MM.1S (cell line): ENCODE results near the gene AOC2.
"Not testable (repeated sequence)": the region's sequence is repeated elsewhere in the genome, so short reads cannot be mapped to it uniquely, and the experiment has no call there.

ENCODE experiments used
- DNase-seq: peaks from one replicate; pipeline ENCODE4 v3.0.0-alpha.2; 2015
- H2AFZ ChIP-seq: fragments of 300-600 bp; sonication (generic); 2 replicates; pipeline ENCODE4 v1.6.0; 2016; ENCODE audit warnings: antibody characterized with exemption, low read length
- H3F3A ChIP-seq: fragments of 300-600 bp; sonication (generic); 2 replicates; pipeline ENCODE4 v1.6.1; 2016; ENCODE audit warnings: mild to moderate bottlenecking, antibody characterized with exemption, low read length, moderate library complexity, mixed read lengths; ENCODE audit not compliant: insufficient read depth
- H3K27ac ChIP-seq: fragments of 300-600 bp; sonication (generic); 2 replicates; pipeline ENCODE4 v1.5.1; 2016; ENCODE audit warnings: mild to moderate bottlenecking, low read length
- H3K27me3 ChIP-seq: fragments of 300-600 bp; sonication (generic); replicated peaks from 2 replicates; pipeline ENCODE4 v1.6.0; 2016; ENCODE audit warnings: low read length; ENCODE audit not compliant: insufficient read depth
- H3K36me3 ChIP-seq: fragments of 300-600 bp; sonication (generic); replicated peaks from 2 replicates; pipeline ENCODE4 v1.6.1; 2016; ENCODE audit warnings: mild to moderate bottlenecking, low read length, mixed read lengths; ENCODE audit not compliant: insufficient read depth
- H3K4me1 ChIP-seq: fragments of 300-600 bp; sonication (generic); 2 replicates; pipeline ENCODE4 v1.6.1; 2016; ENCODE audit warnings: low read length, mixed read lengths
- H3K4me2 ChIP-seq: fragments of 300-600 bp; sonication (generic); 2 replicates; pipeline ENCODE4 v1.6.0; 2016; ENCODE audit warnings: low read depth, low read length
- H3K4me3 ChIP-seq: fragments of 300-600 bp; sonication (generic); 2 replicates; pipeline ENCODE4 v1.5.1; 2016; ENCODE audit warnings: low read length, mixed read lengths
- H3K79me2 ChIP-seq: fragments of 300-600 bp; sonication (generic); 2 replicates; pipeline ENCODE4 v1.6.1; 2016; ENCODE audit warnings: mixed run types, low read length, mixed read lengths
- H3K9ac ChIP-seq: fragments of 300-600 bp; sonication (generic); 2 replicates; pipeline ENCODE4 v1.6.1; 2016; ENCODE audit warnings: low read length, mixed read lengths
- H3K9me2 ChIP-seq: fragments of 300-600 bp; sonication (generic); replicated peaks from 2 replicates; pipeline ENCODE4 v1.6.1; 2016; ENCODE audit warnings: mild to moderate bottlenecking, low read length, mixed read lengths; ENCODE audit not compliant: insufficient read depth
- H3K9me3 ChIP-seq: fragments of 300-600 bp; sonication (generic); replicated peaks from 2 replicates; pipeline ENCODE4 v1.6.1; 2016; ENCODE audit warnings: mild to moderate bottlenecking, low read length, mixed read lengths; ENCODE audit not compliant: insufficient read depth
- H4K20me1 ChIP-seq: fragments of 300-600 bp; sonication (generic); 2 replicates; pipeline ENCODE4 v1.6.1; 2016; ENCODE audit warnings: mild to moderate bottlenecking, low read length, moderate library complexity, mixed read lengths; ENCODE audit not compliant: insufficient read depth
- EZH2 ChIP-seq: fragments of 300-600 bp; sonication (generic); optimal IDR thresholded peaks from 2 replicates; pipeline ENCODE3; 2017; ENCODE audit warnings: low read depth, mild to moderate bottlenecking, antibody characterized with exemption, low read length, mixed read lengths
- EZH2phosphoT487 ChIP-seq: fragments of 300-600 bp; sonication (generic); IDR thresholded peaks from 2 replicates; pipeline ENCODE4 v1.6.1; 2018; ENCODE audit warnings: antibody characterized with exemption, low read length
- TF ChIP-seq, protein P1 (sequence below): fragments of 300-600 bp; sonication (generic); IDR thresholded peaks from 2 replicates; pipeline ENCODE4 v1.5.1; 2016; ENCODE audit warnings: antibody characterized with exemption, low read length, mixed read lengths

Gene AOC2

DNA sequence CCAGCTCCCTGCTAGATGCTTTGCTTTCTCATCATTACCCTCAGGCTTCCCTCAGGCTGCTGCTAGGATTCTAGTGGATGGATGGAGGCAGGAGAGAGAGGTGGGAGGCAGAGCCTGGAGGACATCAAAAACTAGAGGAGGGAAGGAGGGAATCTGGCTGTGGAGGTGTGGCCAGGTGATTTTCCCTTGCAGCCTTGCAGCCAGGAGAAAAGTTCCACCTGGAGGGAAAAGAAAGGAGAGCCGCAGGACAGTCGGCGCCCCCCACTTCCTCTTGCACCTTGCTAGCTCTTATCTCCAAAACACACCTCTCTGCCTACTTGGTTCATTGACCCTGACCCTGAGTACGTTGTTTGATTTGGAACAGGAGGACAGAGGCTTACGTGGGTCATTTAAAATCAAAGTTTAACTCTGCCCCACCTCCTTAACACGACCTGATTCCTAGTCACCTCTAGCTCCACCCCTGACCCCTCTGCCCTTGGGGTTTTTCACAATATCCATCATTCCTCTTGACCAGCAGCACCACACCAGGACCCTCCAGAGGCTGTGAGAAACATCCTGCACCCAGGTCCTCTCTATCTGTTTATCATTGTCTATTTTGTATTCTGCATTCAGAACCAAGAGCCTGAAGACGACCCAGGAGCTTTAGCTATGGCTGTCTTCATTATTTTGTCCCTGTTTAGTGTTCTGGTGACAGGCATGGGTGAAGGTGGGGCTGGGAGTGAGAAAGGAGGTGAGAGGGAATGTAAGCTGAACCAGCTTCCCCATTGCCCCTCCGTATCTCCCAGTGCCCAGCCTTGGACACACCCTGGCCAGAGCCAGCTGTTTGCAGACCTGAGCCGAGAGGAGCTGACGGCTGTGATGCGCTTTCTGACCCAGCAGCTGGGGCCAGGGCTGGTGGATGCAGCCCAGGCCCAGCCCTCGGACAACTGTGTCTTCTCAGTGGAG lies 22.5 kb downstream of the AOC2 start:
- DNase-seq, result no peak
- Histone ChIP-seq H3F3A (no peaks in the 10 kb centered on the region), H3K9ac (no peak overlapping the region), H3K9me3 (no peaks in the 10 kb centered on the region), H3K9me2 (no peaks in the 10 kb centered on the region), H3K4me2 (no peak overlapping the region), H3K36me3 (no peaks in the 10 kb centered on the region), H2AFZ (no peak overlapping the region), H3K79me2 (no peaks in the 10 kb centered on the region), H4K20me1 (no peaks in the 10 kb centered on the region), H3K4me3 (no peak overlapping the region), H3K27ac (no peak overlapping the region), H3K27me3 (no peaks in the 10 kb centered on the region), H3K4me1 (no peaks in the 10 kb centered on the region)
- TF ChIP-seq EZH2phosphoT487 (no peak), EZH2 (no peak)
- TF ChIP-seq, protein P1, sequence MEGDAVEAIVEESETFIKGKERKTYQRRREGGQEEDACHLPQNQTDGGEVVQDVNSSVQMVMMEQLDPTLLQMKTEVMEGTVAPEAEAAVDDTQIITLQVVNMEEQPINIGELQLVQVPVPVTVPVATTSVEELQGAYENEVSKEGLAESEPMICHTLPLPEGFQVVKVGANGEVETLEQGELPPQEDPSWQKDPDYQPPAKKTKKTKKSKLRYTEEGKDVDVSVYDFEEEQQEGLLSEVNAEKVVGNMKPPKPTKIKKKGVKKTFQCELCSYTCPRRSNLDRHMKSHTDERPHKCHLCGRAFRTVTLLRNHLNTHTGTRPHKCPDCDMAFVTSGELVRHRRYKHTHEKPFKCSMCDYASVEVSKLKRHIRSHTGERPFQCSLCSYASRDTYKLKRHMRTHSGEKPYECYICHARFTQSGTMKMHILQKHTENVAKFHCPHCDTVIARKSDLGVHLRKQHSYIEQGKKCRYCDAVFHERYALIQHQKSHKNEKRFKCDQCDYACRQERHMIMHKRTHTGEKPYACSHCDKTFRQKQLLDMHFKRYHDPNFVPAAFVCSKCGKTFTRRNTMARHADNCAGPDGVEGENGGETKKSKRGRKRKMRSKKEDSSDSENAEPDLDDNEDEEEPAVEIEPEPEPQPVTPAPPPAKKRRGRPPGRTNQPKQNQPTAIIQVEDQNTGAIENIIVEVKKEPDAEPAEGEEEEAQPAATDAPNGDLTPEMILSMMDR, result no peak

DNA sequence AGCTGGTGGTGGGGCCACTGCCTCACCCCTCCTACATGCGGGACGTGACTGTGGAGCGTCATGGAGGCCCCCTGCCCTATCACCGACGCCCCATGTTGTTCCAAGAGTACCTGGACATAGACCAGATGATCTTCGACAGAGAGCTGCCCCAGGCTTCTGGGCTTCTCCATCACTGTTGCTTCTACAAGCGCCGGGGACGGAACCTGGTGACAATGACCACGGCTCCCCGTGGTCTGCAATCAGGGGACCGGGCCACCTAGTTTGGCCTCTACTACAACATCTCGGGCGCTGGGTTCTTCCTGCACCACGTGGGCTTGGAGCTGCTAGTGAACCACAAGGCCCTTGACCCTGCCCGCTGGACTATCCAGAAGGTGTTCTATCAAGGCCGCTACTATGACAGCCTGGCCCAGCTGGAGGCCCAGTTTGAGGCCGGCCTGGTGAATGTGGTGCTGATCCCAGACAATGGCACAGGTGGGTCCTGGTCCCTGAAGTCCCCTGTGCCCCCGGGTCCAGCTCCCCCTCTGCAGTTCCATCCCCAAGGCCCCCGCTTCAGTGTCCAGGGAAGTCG lies 23.4 kb downstream of the AOC2 start:
- not testable (repeated sequence) for H3K27me3 ChIP-seq, H2AFZ ChIP-seq, H3K4me3 ChIP-seq, H3K36me3 ChIP-seq, H3K4me1 ChIP-seq, H3K27ac ChIP-seq, H3K9me2 ChIP-seq, H3K4me2 ChIP-seq, H3K9me3 ChIP-seq, H3F3A ChIP-seq, H3K9ac ChIP-seq, H3K79me2 ChIP-seq, H4K20me1 ChIP-seq, DNase-seq

DNA sequence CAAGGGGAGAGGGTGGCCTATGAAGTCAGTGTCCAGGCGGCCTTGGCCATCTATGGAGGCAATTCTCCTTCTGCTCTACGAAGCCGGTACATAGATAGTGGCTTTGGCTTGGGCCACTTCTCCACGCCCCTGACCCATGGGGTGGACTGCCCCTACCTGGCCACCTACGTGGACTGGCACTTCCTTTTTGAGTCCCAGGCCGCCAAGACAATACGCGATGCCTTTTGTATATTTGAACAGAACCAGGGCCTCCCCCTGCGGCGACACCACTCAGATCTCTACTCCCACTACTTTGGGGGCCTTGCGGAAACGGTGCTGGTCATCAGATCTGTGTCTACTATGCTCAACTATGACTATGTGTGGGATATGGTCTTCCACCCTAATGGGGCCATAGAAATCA lies 24.0 kb downstream of the AOC2 start:
- no peak for TF ChIP-seq EZH2phosphoT487
- no peak for TF ChIP-seq EZH2
- TF ChIP-seq, protein P1, result no peak
- Histone ChIP-seq H4K20me1 (no peaks in the 10 kb centered on the region), H3K4me2 (no peak overlapping the region), H3K36me3 (no peaks in the 10 kb centered on the region), H3K27me3 (no peaks in the 10 kb centered on the region), H3K4me3 (no peak overlapping the region), H3K9ac (no peak overlapping the region), H2AFZ (no peak overlapping the region), H3K27ac (no peak overlapping the region), H3K79me2 (no peaks in the 10 kb centered on the region), H3K9me2 (no peaks in the 10 kb centered on the region), H3K4me1 (no peaks in the 10 kb centered on the region), H3K9me3 (no peaks in the 10 kb centered on the region), H3F3A (no peaks in the 10 kb centered on the region)
- DNase-seq, result no peak

DNA sequence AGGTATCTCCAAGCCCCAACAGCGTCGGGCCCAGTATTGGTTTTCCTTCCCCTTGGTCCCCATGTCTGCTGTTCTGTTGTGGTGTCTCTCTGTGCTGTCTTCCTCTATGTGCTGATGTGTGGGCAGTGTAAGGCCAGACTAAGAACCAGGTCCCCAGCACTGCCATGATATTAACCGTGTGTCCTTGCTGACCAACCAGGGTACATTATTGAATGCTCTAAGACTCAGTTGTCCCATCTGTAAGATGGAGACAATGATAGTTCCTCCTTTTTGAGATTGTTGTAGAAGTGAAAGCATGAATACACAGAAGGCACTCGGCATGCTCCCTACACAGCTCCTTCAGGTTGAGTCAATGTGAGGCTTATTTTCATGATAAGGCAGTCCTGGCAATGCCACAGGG lies 27.3 kb downstream of the AOC2 start:
- H3K36me3 ChIP-seq, result no peaks in the 10 kb centered on the region
- no peaks in the 10 kb centered on the region for H3K9me3 ChIP-seq
- H2AFZ ChIP-seq, result no peak overlapping the region
- no peaks in the 10 kb centered on the region for H3F3A ChIP-seq
- no peaks in the 10 kb centered on the region for H3K79me2 ChIP-seq
- H4K20me1 ChIP-seq, result no peaks in the 10 kb centered on the region
- no peaks in the 10 kb centered on the region for H3K4me1 ChIP-seq
- H3K27ac ChIP-seq, result no peak overlapping the region
- H3K4me2 ChIP-seq, result no peak overlapping the region
- no peaks in the 10 kb centered on the region for H3K27me3 ChIP-seq
- H3K9ac ChIP-seq, result no peak overlapping the region
- TF ChIP-seq, protein P1, result no peak
- TF ChIP-seq EZH2, result no peak
- no peak for TF ChIP-seq EZH2phosphoT487
- no peak for DNase-seq
- H3K9me2 ChIP-seq, result no peaks in the 10 kb centered on the region
- H3K4me3 ChIP-seq, result no peak overlapping the region
